Astrocyte (in vitro differentiated cells and primary cell): ENCODE measurements around the gene GSG1L.

Experiments used
- CTCF ChIP-seq: IDR thresholded peaks from 2 replicates; pipeline ENCODE4 v1.5.1; 2011; ENCODE audit warnings: low read depth, mild to moderate bottlenecking, inconsistent platforms, low read length, moderate library complexity; ENCODE audit not compliant: insufficient read depth
- EZH2 ChIP-seq: IDR thresholded peaks from 2 replicates; pipeline ENCODE4 v1.6.1; 2012; ENCODE audit warnings: mild to moderate bottlenecking, low read length, inconsistent platforms; ENCODE audit not compliant: insufficient read depth

- TF ChIP-seq CTCF (no peak), EZH2 (no peak)
Observed at GRCh38 chr16:27829975-27830374, 233.5 kb downstream of the GSG1L start.
